ENCODE data around the gene MPIG6B.
"Not testable (repeated sequence)": the region's sequence is repeated elsewhere in the genome, so short reads cannot be mapped to it uniquely, and the experiment has no call there.

The MPIG6B gene

DNA sequence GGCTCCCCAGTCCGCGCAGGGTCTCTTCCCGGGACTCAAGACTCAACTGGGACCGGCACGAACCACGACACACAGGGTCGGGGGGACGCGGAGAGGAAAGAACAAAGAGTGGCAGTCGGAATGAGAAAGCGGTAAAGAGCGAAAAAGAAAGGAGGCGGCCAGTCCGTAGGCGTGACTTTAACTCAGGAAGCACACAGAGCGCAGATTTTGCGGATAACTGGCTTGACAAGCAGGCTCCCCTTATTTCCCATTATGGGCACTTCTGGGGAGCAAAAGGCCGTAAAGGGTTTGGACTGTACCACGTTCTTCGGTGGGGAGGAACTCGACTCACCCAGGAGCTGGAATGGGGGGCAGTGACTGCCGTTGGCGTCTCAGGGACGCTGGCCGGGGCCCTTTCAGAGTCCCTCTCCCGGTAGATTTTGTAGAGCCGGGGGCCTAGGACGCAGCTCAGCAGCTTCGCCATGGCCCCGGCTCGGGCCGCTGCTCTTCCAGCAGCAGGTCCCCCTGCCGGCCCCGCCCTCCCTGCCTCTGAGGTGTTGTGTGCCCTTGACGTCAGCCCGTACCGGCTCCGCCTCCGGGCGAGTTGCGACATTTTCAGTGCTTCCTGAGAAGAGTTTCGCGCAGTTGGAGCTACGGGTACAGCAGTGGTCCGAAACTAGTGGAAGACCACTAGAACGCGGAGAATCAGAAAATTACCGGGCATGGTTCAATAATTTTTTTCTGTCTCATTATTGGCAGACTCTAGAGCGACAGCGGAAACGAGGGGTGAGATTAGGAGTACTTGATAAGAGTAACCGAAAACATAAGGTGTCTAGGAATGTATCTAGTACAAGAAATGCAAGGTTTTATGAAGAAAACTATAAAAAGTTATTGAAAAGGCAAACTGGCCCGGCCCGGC is 20.1 kb upstream of the MPIG6B start, which contains the start of gene ABHD16A:
Gene ABHD16A, minus strand, starts transcription at position 506 of the 898 bp plus-strand sequence. Its CDS starts 43 bp downstream, at position 463.
- peak; percentile 100 for DNase-seq (ENCODE audit: low read depth)
- peak within 1 kb of the TSS; percentile 97 for H3K4me3 ChIP-seq (ENCODE audit: low read depth, low read length)
- TF ChIP-seq, protein P1, sequence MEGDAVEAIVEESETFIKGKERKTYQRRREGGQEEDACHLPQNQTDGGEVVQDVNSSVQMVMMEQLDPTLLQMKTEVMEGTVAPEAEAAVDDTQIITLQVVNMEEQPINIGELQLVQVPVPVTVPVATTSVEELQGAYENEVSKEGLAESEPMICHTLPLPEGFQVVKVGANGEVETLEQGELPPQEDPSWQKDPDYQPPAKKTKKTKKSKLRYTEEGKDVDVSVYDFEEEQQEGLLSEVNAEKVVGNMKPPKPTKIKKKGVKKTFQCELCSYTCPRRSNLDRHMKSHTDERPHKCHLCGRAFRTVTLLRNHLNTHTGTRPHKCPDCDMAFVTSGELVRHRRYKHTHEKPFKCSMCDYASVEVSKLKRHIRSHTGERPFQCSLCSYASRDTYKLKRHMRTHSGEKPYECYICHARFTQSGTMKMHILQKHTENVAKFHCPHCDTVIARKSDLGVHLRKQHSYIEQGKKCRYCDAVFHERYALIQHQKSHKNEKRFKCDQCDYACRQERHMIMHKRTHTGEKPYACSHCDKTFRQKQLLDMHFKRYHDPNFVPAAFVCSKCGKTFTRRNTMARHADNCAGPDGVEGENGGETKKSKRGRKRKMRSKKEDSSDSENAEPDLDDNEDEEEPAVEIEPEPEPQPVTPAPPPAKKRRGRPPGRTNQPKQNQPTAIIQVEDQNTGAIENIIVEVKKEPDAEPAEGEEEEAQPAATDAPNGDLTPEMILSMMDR (IDR thresholded peaks at IDR 0.05; ENCODE audit: low read depth, low read length): no peak
- TF ChIP-seq POLR2A (IDR thresholded peaks at IDR 0.05; ENCODE audit: extremely low read depth, insufficient read length): peak; percentile 85
- TF ChIP-seq, protein P2, sequence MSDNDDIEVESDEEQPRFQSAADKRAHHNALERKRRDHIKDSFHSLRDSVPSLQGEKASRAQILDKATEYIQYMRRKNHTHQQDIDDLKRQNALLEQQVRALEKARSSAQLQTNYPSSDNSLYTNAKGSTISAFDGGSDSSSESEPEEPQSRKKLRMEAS (IDR thresholded peaks at IDR 0.05; ENCODE audit: low read depth, low read length): peak; percentile 35
- TF ChIP-seq MYC (IDR thresholded peaks at IDR 0.05; ENCODE audit: low read depth, low read length): peak; percentile 78

DNA sequence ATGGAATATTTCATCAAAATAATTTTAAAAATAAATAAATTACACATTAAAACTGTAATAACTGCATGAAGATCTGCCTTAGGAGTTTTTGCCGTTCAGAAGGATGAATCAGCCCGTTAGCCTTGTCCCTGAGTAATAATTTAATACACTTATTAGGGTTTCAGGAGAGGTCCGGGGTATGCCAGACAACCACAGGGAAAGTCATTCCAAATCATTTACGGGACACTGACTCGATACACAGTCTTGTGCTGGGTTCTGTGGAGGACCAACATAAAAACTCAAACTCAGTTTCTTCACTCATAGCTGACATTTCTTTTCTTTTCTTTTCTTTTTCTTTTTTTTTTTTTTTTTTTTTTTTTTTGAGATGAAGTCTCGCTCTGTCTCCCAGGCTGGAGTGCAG is 17.2 kb upstream of the MPIG6B start:
- no peak for DNase-seq (ENCODE audit: low read depth)

DNA sequence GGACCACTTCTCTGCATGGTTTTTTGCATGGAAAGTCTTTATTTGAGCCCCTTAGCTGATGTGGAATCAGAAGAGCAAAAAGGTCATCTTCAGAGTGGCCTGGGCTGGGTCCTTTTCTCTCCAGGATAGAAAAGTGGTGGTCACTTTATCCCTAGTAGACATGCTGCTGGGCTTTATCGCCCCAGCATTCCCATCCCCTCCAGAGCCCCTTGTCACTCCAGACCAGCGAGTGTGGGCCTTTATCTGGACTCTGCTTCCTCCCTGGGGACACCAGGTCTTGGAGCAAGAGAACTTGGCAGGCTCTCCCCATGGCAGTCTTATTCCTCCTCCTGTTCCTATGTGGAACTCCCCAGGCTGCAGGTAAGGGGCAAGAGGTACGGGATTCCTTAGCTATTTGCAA is 16.6 kb upstream of the MPIG6B start, which contains the start of gene LY6G6F:
Gene LY6G6F, plus strand, starts transcription at position 268 of the 400 bp plus-strand sequence. Its CDS starts 41 bp downstream, at position 309.
- no peak for DNase-seq (ENCODE audit: low read depth)
- H3K4me3 ChIP-seq (ENCODE audit: low read depth, low read length): no peak within 1 kb of the TSS
- no peak for TF ChIP-seq MYC (IDR thresholded peaks at IDR 0.05; ENCODE audit: low read depth, low read length)
- TF ChIP-seq POLR2A (IDR thresholded peaks at IDR 0.05; ENCODE audit: extremely low read depth, insufficient read length): no peak
- TF ChIP-seq, protein P2 (IDR thresholded peaks at IDR 0.05; ENCODE audit: low read depth, low read length): no peak
- TF ChIP-seq, protein P1 (IDR thresholded peaks at IDR 0.05; ENCODE audit: low read depth, low read length): no peak

More for the DNA sequence above, 17.2 kb upstream of the MPIG6B start:
- TF ChIP-seq, protein P2 (IDR thresholded peaks at IDR 0.05; ENCODE audit: low read depth, low read length): no peak
- TF ChIP-seq, protein P1 (IDR thresholded peaks at IDR 0.05; ENCODE audit: low read depth, low read length): no peak
- TF ChIP-seq MYC (IDR thresholded peaks at IDR 0.05; ENCODE audit: low read depth, low read length) (no peak), POLR2A (IDR thresholded peaks at IDR 0.05; ENCODE audit: extremely low read depth, insufficient read length) (no peak)
- no peak overlapping the region for H3K4me3 ChIP-seq (ENCODE audit: low read depth, low read length)

DNA sequence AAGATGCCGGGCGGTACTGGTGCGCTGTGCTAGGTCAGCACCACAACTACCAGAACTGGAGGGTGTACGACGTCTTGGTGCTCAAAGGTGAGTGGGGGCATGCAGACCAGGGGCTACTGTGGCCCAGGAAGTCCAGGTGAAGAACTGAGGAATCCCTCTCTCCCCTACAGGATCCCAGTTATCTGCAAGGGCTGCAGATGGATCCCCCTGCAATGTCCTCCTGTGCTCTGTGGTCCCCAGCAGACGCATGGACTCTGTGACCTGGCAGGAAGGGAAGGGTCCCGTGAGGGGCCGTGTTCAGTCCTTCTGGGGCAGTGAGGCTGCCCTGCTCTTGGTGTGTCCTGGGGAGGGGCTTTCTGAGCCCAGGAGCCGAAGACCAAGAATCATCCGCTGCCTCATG is 15.5 kb upstream of the MPIG6B start:
- TF ChIP-seq MYC (IDR thresholded peaks at IDR 0.05; ENCODE audit: low read depth, low read length) (no peak), POLR2A (IDR thresholded peaks at IDR 0.05; ENCODE audit: extremely low read depth, insufficient read length) (no peak)
- TF ChIP-seq, protein P2 (IDR thresholded peaks at IDR 0.05; ENCODE audit: low read depth, low read length): no peak
- TF ChIP-seq, protein P1 (IDR thresholded peaks at IDR 0.05; ENCODE audit: low read depth, low read length): no peak
- no peak overlapping the region for H3K4me3 ChIP-seq (ENCODE audit: low read depth, low read length)
- DNase-seq (ENCODE audit: low read depth): no peak

DNA sequence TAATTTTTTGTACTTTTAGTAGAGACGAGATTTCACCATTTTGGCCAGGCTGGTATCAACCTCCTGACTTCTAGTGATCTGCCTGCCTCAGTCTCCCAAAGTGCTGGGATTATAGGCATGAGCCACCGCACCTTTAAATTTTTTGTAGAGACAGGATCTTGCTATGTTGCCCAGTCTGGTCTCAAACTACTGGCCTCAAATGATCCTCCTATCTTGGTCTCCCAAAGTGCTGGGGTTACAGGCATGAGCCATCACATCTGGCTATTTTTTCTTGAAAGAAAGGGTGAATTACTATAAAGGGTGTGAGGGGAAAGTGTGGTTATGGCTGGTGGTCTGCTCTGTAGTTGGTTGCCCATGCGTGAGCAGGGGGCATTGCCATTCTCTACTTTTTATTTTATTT is 14.9 kb upstream of the MPIG6B start:
- TF ChIP-seq, protein P1 (IDR thresholded peaks at IDR 0.05; ENCODE audit: low read depth, low read length): no peak
- TF ChIP-seq POLR2A (IDR thresholded peaks at IDR 0.05; ENCODE audit: extremely low read depth, insufficient read length): no peak
- no peak for TF ChIP-seq MYC (IDR thresholded peaks at IDR 0.05; ENCODE audit: low read depth, low read length)
- TF ChIP-seq, protein P2 (IDR thresholded peaks at IDR 0.05; ENCODE audit: low read depth, low read length): no peak
- no peak overlapping the region for H3K4me3 ChIP-seq (ENCODE audit: low read depth, low read length)
- DNase-seq (ENCODE audit: low read depth): no peak

DNA sequence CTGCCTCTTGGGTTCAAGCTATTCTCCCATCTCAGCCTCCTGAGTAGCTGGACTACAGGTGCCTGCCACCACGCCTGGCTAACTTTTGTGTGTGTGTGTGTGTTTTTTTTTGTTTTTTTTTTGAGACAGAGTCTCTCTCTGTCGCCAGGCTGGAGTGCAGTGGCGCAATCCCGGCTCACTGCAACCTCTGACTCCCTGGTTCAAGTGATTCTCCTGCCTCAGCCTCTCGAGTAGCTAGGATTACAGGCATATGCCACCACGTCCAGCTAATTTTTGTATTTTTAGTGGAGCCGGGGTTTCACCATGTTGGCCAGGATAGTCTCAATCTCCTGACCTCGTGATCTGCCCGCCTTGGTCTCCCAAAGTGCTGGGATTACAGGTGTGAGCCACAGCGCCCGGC is 14.0 kb upstream of the MPIG6B start:
- not testable (repeated sequence) for DNase-seq (ENCODE audit: low read depth)

More for the DNA sequence above, 14.0 kb upstream of the MPIG6B start:
- H3K4me3 ChIP-seq (ENCODE audit: low read depth, low read length): not testable (repeated sequence)

Measured in NB4 (cell line).